ENCODE measurements around the gene SAFB. TPM values are rescaled to one million over a fixed set of nuclear protein-coding genes. Genes with fewer than 3 reads are reported as not detected.

The SAFB gene
- total RNA-seq, 1 experiment from 2014 or later, result 68.7 TPM

DNA sequence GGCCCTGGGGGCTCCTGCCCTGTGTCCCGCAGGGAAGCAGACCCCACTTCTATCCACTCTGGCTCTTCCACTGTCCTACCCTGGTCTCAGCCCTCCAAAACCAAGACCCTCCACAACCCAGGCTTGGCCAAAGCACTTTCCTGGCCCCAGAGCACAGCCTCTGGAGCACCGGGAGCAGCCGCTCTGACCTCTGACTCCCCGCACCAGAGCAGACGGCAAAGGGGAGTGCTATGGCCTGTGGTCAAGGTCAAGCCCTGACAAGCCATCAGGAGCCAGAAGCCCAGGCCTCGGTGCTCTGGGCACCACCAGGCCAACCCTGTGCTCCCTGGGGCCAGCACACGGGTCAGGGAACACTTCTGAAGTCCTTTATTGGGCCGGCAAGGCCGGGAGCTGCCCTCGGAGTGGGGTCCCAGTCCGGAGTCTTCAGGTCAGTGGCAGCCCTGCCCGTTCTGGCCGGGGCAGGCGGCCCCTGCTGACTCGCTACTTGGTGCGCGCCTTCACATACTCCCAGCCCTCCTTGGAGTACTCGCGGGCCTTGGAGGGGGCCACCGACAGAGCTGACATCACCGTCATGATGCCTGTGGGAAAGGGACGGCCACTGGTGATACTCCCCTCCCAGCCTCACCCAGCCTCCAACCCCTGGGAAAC lies 55.3 kb downstream of the SAFB start:
- no peak overlapping the region for H3K4me3 ChIP-seq
- no peaks in the 10 kb centered on the region for H4K20me1 ChIP-seq (ENCODE audit: insufficient read depth)
- no peak for DNase-seq
- H2AFZ ChIP-seq, result no peak overlapping the region
- no peak overlapping the region for H3K27ac ChIP-seq
- ChIA-PET POLR2A (ENCODE audit: unreplicated experiment) (no interaction called here), CTCF (no interaction called here)
- H3F3A ChIP-seq (ENCODE audit: insufficient read depth, low read depth), result no peaks in the 10 kb centered on the region
- H3K27me3 ChIP-seq (ENCODE audit: insufficient read depth, low read depth), result no peaks in the 10 kb centered on the region
- no peaks in the 10 kb centered on the region for H3K9me2 ChIP-seq (ENCODE audit: insufficient read depth)
- H3K36me3 ChIP-seq (ENCODE audit: low read depth), result no peaks in the 10 kb centered on the region
- intact Hi-C loops (cut with micrococcal nuclease; ENCODE audit: unreplicated experiment), result no loop called here
- H3K4me1 ChIP-seq (replicated peaks; ENCODE audit: insufficient read depth), result no peaks in the 10 kb centered on the region
- H3K9me3 ChIP-seq (ENCODE audit: insufficient read depth, low read depth), result no peaks in the 10 kb centered on the region
- no TSS peak for BruUV-seq (replicated peaks)
- H3K79me2 ChIP-seq (ENCODE audit: low read depth), result peaks cover 9% of the 10 kb centered on the region
- TF ChIP-seq, protein P1, sequence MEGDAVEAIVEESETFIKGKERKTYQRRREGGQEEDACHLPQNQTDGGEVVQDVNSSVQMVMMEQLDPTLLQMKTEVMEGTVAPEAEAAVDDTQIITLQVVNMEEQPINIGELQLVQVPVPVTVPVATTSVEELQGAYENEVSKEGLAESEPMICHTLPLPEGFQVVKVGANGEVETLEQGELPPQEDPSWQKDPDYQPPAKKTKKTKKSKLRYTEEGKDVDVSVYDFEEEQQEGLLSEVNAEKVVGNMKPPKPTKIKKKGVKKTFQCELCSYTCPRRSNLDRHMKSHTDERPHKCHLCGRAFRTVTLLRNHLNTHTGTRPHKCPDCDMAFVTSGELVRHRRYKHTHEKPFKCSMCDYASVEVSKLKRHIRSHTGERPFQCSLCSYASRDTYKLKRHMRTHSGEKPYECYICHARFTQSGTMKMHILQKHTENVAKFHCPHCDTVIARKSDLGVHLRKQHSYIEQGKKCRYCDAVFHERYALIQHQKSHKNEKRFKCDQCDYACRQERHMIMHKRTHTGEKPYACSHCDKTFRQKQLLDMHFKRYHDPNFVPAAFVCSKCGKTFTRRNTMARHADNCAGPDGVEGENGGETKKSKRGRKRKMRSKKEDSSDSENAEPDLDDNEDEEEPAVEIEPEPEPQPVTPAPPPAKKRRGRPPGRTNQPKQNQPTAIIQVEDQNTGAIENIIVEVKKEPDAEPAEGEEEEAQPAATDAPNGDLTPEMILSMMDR (conservative IDR thresholded peaks at IDR 0.05), result no peak
- no peak for TF ChIP-seq EZH2 (IDR thresholded peaks at IDR 0.05; ENCODE audit: low read depth)
- H3K4me2 ChIP-seq, result no peak overlapping the region

DNA sequence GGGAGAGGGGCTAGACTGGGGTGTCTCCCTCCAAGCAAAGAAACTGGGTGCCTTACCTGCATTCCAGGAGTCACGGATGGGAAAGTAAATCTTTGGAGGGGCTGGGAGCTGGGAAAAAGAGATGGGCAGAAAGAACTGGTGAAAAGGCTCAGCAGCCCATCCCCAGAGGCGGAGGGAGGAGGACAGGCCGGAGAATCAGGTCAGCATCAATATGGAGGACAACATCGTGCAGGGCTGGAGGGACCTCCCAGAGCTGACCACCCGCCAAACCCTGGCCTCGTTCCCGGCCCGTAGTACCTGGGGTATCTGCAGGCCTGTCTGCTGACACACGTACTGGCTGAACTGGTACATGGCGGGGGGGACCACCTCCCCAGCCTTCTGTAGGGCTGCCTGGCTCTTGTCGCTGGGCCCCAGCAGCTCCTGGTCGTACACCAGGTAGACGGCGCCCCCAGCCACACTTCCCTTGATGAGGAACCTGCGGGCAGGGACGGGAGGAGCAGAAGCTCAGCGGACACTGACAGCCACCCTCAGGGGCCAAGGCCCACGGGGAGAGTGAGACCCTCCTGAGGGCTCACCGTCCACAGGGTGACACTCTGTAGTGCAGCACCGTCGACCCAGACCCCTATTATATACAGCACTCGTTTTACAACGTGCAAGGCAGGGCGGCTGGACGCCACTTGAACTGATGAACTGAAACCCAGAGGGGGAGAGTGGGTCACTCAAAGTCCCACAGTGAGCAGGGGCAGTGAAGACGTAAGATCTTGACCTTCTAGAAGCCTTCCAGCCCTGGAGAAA lies 56.6 kb downstream of the SAFB start:
- Histone ChIP-seq H3K79me2 (ENCODE audit: low read depth) (peaks cover 9% of the 10 kb centered on the region), H2AFZ (peak overlapping the region; percentile 91), H3K36me3 (ENCODE audit: low read depth) (no peaks in the 10 kb centered on the region), H3K9me2 (ENCODE audit: insufficient read depth) (no peaks in the 10 kb centered on the region), H4K20me1 (ENCODE audit: insufficient read depth) (no peaks in the 10 kb centered on the region), H3K9me3 (ENCODE audit: insufficient read depth, low read depth) (no peaks in the 10 kb centered on the region), H3K27ac (no peak overlapping the region), H3K27me3 (ENCODE audit: insufficient read depth, low read depth) (no peaks in the 10 kb centered on the region), H3K4me1 (replicated peaks; ENCODE audit: insufficient read depth) (no peaks in the 10 kb centered on the region), H3K4me3 (peak overlapping the region; percentile 99), H3F3A (ENCODE audit: insufficient read depth, low read depth) (no peaks in the 10 kb centered on the region), H3K4me2 (peak overlapping the region; percentile 85)
- CTCF ChIA-PET, result no interaction called here
- DNase-seq, result no peak
- intact Hi-C loops (cut with micrococcal nuclease; ENCODE audit: unreplicated experiment), result loop anchor here (2.0 kb wide), 2 partner anchors 57 to 111 kb away; partner anchors contain the start of genes DUS3L, SAFB and SAFB2
- TF ChIP-seq, protein P1 (conservative IDR thresholded peaks at IDR 0.05), result no peak
- no peak for TF ChIP-seq EZH2 (IDR thresholded peaks at IDR 0.05; ENCODE audit: low read depth)
- BruUV-seq (replicated peaks), result no TSS peak
- POLR2A ChIA-PET (ENCODE audit: unreplicated experiment), result interaction anchor here (0.6 to 0.7 kb wide), 2 partner anchors 11 to 353 kb away, joined by 3 to 4 read pairs; partner anchors contain the start of gene RPL36

DNA sequence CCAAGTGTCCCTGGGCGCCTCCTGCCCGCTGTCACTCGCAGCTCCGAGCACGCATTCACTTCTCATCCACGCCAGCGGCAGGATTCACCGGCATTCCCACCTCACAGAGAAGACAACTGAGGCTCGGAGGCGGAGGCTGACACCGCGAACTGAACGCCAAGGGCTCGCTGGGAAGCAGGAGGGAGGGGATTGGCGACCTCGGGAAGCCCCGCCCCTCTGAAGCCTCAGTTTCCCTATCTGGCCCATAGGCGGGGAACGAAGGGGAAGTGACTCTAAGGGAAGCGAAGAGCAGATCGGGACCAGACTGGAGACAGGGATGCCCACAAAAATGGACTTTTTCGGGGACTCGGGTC lies 57.2 kb downstream of the SAFB start:
- Histone ChIP-seq H3K9me3 (ENCODE audit: insufficient read depth, low read depth) (no peaks in the 10 kb centered on the region), H3K4me1 (replicated peaks; ENCODE audit: insufficient read depth) (no peaks in the 10 kb centered on the region), H3K4me3 (peak overlapping the region; percentile 99), H3K4me2 (peak overlapping the region; percentile 85), H3F3A (ENCODE audit: insufficient read depth, low read depth) (no peaks in the 10 kb centered on the region), H4K20me1 (ENCODE audit: insufficient read depth) (no peaks in the 10 kb centered on the region), H2AFZ (peak overlapping the region; percentile 91), H3K9me2 (ENCODE audit: insufficient read depth) (no peaks in the 10 kb centered on the region), H3K79me2 (ENCODE audit: low read depth) (peaks cover 9% of the 10 kb centered on the region), H3K27ac (0 out of 2 replicates have a peak overlapping the region, but pooled peaks have one; percentile 49), H3K36me3 (ENCODE audit: low read depth) (no peaks in the 10 kb centered on the region), H3K27me3 (ENCODE audit: insufficient read depth, low read depth) (no peaks in the 10 kb centered on the region)
- intact Hi-C loops (cut with micrococcal nuclease; ENCODE audit: unreplicated experiment), result loop anchor here (2.0 kb wide), 2 partner anchors 57 to 111 kb away; partner anchors contain the start of genes DUS3L, SAFB and SAFB2
- BruUV-seq (replicated peaks), result TSS peak; percentile 66
- ChIA-PET POLR2A (ENCODE audit: unreplicated experiment) (interaction anchor here (0.7 kb wide), 1 partner anchor 353 kb away, joined by 3 read pairs; no protein-coding TSS in a partner anchor), CTCF (no interaction called here)
- DNase-seq, result no peak
- no peak for TF ChIP-seq EZH2 (IDR thresholded peaks at IDR 0.05; ENCODE audit: low read depth)
- TF ChIP-seq, protein P1 (conservative IDR thresholded peaks at IDR 0.05), result no peak

All from PC-9 (cell line).